GM12878 (cell line): ENCODE results near the gene NOD2. TPM values are rescaled to one million over a fixed set of nuclear protein-coding genes. Genes with fewer than 3 reads are reported as not detected.

Experiments used
- CBX5 ChIP-seq: sonication (generic); IDR thresholded peaks from 2 replicates; pipeline ENCODE4 v1.6.1; 2016; ENCODE audit warnings: low read depth, moderate library complexity, mild to moderate bottlenecking, inconsistent platforms
- NBN ChIP-seq: fragments of 450-650 bp; IDR thresholded peaks from 2 replicates; pipeline ENCODE4 v1.6.1; 2016
- polyA plus RNA-seq, 11 experiments: library from polyadenylated mRNA; depleted of rRNA in 4 of 11; unstranded in 6 of 11; stranded (reverse) in 5 of 11; fragments of >200 nt; fragmentation: Nextera tagmentation in 4 of 11; fragmentation: Illumina TruSeq in 1 of 11; extraction: Ambion mirVana in 4 of 11; extraction: Trizol in 1 of 11; gene quantifications; 1 replicate in 1 of 11; 2 replicates in 10 of 11; pipeline versions ENCODE4 v1.2.1 to v1.2.3, GENCODE V29; 2011 to 2016; ENCODE audit warnings: inconsistent platforms in 2 of 11, missing spikeins in 2 of 11, low read depth in 1 of 11
- total RNA-seq, 4 experiments: library from RNA; depleted of rRNA in 3 of 4; stranded (reverse); fragments of >200 nt in 3 of 4; fragmentation: Illumina TruSeq in 1 of 4; extraction: Trizol in 1 of 4; gene quantifications; 2 replicates each; pipeline versions ENCODE4 v1.2.1 to v1.2.3, GENCODE V29; 2013 to 2021
- TF ChIP-seq, protein P1 (sequence below): fragments of 450-650 bp; IDR thresholded peaks from 2 replicates; pipeline ENCODE4 v1.6.1; 2017; ENCODE audit warnings: mild to moderate bottlenecking, moderate library complexity
- TF ChIP-seq, protein P2 (sequence below): IDR thresholded peaks from 2 replicates; pipeline ENCODE4 v1.6.1; 2012; ENCODE audit warnings: mild to moderate bottlenecking, low read depth, low read length

The NOD2 gene
- total and polyA plus RNA-seq, 10 of the 15 experiments (the other 5 are each of a cell fraction or from before 2014, with no cell fraction given): 1.0 to 18.6 (median 6.7) TPM

- TF ChIP-seq, protein P1, sequence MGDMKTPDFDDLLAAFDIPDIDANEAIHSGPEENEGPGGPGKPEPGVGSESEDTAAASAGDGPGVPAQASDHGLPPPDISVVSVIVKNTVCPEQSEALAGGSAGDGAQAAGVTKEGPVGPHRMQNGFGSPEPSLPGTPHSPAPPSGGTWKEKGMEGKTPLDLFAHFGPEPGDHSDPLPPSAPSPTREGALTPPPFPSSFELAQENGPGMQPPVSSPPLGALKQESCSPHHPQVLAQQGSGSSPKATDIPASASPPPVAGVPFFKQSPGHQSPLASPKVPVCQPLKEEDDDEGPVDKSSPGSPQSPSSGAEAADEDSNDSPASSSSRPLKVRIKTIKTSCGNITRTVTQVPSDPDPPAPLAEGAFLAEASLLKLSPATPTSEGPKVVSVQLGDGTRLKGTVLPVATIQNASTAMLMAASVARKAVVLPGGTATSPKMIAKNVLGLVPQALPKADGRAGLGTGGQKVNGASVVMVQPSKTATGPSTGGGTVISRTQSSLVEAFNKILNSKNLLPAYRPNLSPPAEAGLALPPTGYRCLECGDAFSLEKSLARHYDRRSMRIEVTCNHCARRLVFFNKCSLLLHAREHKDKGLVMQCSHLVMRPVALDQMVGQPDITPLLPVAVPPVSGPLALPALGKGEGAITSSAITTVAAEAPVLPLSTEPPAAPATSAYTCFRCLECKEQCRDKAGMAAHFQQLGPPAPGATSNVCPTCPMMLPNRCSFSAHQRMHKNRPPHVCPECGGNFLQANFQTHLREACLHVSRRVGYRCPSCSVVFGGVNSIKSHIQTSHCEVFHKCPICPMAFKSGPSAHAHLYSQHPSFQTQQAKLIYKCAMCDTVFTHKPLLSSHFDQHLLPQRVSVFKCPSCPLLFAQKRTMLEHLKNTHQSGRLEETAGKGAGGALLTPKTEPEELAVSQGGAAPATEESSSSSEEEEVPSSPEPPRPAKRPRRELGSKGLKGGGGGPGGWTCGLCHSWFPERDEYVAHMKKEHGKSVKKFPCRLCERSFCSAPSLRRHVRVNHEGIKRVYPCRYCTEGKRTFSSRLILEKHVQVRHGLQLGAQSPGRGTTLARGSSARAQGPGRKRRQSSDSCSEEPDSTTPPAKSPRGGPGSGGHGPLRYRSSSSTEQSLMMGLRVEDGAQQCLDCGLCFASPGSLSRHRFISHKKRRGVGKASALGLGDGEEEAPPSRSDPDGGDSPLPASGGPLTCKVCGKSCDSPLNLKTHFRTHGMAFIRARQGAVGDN: no peak
- TF ChIP-seq NBN: no peak
- TF ChIP-seq, protein P2, sequence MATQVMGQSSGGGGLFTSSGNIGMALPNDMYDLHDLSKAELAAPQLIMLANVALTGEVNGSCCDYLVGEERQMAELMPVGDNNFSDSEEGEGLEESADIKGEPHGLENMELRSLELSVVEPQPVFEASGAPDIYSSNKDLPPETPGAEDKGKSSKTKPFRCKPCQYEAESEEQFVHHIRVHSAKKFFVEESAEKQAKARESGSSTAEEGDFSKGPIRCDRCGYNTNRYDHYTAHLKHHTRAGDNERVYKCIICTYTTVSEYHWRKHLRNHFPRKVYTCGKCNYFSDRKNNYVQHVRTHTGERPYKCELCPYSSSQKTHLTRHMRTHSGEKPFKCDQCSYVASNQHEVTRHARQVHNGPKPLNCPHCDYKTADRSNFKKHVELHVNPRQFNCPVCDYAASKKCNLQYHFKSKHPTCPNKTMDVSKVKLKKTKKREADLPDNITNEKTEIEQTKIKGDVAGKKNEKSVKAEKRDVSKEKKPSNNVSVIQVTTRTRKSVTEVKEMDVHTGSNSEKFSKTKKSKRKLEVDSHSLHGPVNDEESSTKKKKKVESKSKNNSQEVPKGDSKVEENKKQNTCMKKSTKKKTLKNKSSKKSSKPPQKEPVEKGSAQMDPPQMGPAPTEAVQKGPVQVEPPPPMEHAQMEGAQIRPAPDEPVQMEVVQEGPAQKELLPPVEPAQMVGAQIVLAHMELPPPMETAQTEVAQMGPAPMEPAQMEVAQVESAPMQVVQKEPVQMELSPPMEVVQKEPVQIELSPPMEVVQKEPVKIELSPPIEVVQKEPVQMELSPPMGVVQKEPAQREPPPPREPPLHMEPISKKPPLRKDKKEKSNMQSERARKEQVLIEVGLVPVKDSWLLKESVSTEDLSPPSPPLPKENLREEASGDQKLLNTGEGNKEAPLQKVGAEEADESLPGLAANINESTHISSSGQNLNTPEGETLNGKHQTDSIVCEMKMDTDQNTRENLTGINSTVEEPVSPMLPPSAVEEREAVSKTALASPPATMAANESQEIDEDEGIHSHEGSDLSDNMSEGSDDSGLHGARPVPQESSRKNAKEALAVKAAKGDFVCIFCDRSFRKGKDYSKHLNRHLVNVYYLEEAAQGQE: no peak
- no peak for TF ChIP-seq CBX5
Measured at GRCh38 chr16:50705436-50706110, 12.2 kb downstream of the NOD2 start (continued).
